HG02840 (cell line): ENCODE results near the gene GIN1.
"Not testable (repeated sequence)": the region's sequence is repeated elsewhere in the genome, so short reads cannot be mapped to it uniquely, and the experiment has no call there.

Experiments used
- ATAC-seq: cut with Tn5 transposase; IDR thresholded peaks from one replicate; pipeline ENCODE4 v1.9.1; 2021; ENCODE audit warnings: mild to moderate bottlenecking, moderate library complexity, moderate number of reproducible peaks; ENCODE audit not compliant: unreplicated experiment, low FRiP score

The GIN1 gene

DNA sequence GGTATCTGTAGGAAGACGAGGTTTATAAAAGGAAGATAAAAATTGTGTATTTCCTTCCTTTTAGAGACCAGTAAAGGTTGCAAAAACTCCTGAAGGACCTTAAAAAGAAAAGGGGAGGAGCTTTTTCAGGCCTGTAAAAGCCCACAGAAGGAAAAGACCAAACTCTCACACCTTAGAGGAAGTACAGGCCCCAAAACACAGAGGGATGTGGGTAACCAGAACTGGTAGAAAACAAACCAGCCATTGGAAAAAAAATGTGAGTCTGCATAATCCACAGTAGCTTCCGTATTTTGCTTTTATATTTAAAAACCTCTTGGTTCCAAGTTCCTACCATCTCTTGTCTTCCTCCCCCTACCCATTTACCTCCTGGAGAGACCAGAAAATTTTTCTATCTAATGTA is 8.5 kb downstream of the GIN1 start:
- ATAC-seq, result no peak

DNA sequence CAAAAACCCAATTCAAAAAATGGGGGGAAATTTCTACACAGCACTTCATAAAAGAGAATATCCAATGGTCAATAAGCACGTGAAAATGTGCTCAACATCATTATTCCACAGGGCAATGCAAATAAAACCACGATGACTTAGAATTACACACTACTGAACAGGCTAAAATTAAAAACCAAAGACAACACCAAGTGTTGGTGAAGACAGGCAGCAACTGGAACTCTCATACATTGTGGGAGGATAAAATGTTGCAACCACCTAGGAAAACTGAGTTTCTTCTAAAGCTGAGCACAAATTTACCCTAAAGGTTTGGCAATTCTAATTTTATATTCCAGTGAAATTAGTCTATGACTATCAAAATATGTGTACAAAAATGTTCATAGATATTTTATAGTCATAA is 9.5 kb downstream of the GIN1 start:
- ATAC-seq, result no peak

DNA sequence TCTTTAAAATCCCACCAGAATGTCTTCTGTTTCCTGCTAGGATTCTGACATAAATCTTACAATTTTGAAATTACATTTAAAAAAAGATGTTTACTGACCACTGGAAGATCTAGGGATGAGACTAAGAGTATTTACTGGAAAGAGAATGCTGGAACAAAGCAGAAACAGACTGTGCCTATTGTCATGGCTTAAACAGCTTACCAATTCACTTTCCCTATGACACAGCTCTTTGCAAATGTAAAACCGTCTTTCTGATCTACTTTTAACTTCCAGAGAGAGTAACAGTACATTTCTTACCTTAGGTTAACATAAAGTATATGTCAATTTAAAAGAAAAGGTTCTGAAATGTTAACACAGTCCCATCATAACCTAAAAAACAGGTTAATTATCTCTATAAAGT is 10.7 kb downstream of the GIN1 start:
- no peak for ATAC-seq

DNA sequence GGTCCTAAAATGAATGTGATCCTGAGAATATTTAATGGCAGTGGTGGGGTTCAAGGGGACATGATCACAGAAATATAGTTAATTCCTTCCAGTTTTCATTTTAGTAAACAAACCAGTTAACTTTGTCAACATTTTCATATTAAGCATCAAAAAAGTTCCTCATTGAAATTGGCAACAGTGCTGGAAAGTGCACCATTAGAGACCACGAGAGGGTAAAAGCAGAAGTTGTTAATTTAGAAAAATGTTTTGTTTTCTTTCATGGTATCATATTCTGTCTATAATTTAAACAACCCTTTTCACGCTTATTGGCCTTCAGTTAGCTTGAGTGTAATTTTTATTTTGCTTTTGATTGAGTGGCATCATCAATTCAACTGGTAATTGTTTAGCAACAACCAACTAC is 11.9 kb downstream of the GIN1 start:
- no peak for ATAC-seq

DNA sequence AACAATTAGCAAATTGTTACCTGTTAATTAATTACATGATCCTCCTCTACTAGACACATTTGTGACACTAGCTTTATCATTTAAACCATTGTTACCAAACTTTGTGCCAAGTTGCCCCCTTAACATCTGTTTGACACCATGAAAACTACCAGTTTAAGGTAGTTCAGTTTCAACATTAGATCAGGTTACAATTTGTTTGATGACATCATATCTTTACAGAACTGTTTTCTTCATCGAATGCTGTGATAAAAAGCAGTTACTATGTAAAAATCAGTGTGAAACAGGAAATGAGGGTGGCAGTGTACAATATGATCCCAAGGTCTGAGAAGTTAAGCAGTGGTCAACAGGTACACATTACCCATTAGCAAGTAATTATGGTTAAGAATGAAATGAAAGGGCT is 17.7 kb downstream of the GIN1 start:
- no peak for ATAC-seq

DNA sequence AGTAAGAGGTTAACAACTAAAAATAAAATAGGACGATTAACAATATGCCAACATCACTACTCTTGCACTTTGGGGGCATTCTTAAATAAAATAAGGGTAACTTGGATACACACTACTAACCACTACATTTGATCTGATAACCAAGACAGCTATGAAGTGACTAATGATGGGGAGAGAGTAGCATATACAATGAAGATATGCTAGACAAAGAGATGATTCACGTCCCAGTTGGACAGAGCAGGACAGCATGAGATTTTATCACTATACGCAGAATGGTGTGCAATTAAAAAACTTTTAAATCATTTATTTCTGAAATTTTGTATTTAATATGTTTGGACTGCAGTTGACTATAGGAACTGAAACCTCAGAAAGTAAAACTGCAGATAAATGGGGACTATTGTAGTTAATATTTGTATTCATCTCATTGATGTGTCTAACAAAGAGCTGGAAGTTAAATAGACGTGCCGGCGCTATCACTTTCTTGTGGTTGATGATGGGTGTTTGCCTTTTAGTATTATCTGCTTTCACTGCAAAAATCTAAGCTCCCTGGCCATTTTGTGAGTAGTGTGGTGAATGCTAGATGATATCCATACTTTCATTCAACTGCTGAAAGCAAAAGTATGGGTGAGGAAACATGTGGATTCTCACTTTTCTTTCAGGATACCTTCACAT is 18.7 kb downstream of the GIN1 start:
- ATAC-seq, result no peak

DNA sequence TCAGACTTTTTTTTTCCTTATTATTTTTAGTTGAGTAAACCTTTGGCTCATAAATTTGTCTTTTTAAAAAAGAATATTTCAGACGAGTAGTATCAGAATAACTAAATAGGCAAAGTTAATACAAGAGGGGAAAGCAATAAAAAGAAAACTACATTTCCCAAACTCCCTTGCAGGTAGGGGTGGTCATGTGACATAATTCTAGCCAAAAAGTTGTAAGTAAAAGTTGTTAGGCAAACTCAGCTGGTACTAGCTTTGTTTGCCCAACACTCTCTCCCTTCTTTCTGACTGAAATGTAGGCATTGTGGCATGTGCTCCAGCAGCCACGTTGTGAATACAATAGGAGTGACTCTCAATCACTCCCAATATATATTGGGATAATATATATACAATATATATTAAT is 20.9 kb downstream of the GIN1 start:
- ATAC-seq, result no peak

DNA sequence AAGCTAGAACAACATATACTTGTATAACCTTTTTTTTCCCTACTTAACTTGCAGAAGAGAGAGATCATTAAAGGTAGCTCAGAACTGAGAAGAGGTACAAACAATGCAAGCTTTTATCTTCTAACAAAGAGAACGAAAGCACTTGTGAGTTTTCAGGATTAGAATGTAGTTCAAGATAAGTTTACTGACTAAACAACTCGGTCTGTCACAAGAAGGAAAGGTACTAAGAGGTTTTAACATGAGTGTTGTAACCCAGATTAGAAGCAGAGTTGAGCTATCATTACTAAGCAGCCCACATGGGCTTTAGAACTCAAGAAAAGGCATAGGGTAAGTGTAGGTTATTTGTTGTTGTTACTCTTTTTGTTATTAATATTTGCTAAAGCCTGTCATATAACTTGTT is 25.2 kb downstream of the GIN1 start:
- no peak for ATAC-seq

DNA sequence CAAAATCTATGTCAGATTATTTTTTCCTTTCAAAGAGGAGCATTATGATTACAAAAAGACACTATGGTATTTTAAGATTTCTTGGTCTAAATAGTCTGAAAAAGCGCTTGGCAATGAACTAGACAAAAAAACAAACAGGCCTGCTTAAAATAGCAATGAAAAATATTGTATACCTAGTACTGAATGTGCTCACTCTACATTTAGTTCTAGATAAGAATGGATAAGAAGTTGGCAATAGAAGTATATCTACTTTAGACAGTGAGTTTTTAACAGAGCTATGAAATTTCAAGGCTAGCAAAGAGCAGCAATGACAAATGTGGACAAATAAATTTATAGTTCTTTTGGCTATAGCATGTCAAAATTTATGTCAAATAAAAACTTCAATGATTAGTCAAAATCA is 26.2 kb downstream of the GIN1 start:
- ATAC-seq, result no peak

DNA sequence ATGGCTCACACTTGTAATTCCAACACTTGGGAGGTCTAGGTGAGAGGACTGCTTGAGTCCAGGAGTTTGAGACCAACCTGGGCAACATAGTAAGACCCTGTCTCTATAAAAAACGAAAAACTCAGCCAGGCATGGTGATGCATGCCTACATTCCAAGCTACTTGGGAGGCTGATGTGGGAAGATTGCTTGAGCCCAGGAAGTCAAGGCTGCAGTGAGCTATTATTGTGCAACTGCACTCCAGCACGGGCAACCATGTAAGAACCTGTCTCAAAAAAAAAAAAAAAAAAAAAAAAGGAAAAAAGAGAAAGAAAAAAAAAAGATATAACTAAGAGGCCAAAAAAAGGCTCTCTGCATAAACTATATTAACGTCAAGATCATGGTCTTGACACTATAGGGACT is 27.3 kb downstream of the GIN1 start:
- no peak for ATAC-seq

DNA sequence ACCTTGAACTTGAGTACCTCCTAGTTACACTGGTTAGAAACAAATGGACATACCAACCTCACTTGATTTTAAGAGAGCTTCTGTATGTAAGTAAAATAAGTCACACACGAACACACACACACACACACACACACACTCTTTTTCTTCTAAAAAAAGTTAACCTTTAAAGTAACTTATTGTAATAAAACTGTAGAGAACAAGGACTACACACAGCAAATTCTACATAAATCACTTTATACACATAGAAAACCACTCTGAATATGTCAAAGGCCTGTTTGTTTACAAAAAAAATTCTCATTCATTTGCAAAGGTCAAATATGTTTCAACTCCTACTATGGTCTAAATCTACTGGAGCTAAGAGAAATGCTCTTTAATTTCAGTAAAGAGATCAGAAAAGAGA is 29.1 kb downstream of the GIN1 start:
- ATAC-seq, result no peak

DNA sequence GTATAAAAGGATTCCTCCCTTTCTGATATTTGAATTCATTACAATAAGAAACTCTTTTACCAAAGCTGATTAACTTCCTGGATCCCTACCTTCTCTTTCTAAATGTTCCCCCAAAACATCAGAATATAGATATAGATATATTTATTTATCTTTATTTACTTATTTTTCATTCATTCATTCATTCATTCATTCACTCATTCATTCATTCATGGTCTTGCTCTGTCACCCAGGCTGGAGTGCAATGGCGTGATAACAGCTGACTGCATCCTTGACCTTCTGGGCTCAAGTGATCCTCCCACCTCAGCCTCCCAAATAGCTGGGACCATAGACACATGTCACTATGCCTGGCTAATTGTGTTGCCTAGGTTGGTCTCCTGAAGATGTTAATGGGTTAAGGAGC is 30.7 kb downstream of the GIN1 start:
- no peak for ATAC-seq

DNA sequence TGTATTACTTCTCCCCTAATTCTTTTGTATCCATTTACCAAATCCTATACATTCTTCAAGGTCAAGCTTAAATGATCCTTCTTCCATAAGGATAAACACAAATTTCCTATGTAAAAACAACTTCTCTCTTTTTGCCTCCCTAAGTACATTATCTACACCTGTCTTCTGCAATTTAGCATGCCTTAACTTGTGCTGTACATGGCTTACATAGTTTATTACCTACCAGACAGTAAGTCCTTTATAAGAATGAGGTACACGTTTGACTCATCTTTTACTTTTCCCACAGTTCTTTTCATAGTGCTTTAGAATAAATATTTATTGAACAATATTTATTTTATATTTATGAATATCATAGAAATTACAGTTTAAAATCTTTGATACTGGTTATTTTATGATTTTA is 33.4 kb downstream of the GIN1 start:
- ATAC-seq, result no peak

DNA sequence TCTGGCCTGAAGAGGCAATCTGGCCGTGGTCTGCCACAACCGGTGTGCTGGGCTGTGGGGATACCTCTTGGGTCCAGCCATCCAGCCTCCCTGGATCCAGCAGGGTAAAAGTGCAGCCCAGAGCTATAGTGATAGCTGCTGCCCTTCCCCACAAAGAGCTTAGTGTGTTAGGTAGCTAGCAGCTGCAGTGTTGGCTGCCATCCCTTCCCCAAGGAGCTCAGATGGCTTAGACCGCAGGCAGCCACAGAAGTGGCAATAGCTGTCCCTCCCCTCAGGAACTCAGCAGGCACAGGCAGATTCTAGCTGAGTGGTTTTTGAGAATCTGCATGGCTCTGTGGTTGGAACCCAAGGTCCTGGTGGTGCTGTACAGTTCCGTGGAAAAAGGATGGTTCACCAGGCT is 40.1 kb downstream of the GIN1 start:
- ATAC-seq, result no peak

DNA sequence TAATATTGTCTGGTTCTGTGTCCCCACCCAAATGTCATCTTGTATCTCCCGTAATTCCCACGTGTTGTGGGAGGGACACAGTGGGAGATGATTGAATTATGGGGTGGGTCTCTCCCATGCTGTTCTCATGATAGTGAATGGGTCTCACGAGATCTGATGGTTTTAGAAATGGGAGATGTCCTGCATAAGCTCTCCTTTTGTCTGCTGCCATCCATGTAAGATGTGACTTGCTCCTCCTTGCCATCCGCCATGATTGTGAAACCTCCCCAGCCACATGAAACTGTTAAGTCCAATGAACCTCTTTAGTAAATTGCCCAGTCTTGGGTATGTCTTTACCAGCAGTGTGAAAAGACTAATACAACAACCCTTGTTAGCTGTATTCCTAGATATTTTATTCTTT is 44.5 kb downstream of the GIN1 start:
- no peak for ATAC-seq

DNA sequence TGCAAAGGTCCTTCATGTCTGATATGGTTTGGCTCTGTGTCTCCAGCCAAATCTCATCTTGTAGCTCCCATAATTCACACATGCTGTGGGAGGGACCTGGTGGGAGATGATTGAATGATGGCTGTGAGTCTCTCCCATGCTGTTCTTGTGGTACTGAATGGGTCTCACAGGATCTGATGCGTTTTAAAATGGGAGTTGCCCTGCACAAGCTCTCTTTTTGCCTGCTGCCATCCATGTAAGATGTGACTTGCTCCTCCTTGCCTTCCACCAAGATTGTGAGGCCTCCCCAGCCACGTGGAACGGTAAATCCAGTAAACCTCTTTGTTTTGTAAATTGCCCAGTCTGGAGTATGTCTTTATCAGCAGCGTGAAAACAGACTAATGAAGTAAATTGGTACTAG is 46.4 kb downstream of the GIN1 start:
- not testable (repeated sequence) for ATAC-seq

DNA sequence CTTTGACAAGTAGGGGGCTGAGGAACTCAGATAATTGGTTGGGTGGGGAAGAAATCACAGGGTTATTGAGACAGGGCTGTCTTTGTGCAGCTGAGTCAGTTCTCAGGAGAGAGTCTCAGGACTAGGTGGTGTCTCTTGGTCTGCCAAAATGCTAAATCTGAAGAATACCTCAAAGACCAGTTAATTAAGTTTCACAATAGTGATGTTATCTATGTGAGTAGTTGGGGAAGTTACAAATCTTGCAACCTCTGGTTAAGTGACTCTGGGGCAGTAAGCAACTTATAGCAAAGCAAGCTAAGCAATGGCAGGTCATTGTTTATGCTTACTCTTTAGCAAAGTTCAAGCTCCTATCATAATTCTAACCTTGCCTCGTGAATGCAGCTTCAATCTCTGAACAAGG is 53.6 kb downstream of the GIN1 start:
- no peak for ATAC-seq

DNA sequence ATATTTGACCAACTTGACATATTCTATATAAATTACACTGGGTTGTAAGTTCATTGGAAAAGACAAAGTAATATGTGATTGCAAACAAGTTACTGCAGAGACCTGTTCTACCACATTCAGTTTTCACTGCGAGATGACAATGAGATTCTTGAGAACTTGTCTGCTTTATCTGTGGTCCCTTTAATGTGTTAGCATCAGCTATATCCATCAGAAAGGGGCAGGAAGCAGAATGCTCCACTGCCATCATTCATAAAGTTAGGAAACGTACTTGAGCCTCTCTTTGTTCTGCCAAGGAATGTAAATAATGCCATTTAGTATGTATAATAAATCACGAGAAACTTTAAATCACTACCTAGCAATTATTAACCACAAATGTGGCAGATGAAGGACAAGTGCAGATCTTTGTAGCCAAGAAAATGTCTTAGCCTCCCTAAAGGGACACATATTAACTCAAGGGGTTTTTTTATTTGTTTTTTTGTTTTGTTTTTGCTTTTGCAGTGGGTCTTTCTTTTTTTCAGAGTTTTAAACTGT is 59.4 kb downstream of the GIN1 start:
- no peak for ATAC-seq

DNA sequence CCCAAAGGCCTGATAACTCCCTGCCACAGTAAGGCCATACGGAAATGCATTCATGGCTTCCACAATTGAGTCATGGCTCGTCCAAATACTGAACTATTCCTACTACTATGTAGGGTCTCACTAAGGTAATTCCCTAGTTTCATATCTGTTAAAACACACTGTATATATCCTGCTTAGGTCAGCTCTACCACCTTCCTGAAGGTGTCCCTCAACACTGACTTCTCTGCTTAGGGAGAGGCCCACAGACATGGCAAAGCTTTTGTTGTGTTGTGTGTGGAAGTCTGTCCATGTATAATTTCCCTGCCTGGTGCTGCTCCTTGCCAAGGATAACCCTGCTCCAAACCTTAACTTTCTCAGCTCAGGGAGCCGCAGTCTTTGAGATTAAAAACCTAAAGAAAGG is 60.4 kb downstream of the GIN1 start:
- ATAC-seq, result no peak

DNA sequence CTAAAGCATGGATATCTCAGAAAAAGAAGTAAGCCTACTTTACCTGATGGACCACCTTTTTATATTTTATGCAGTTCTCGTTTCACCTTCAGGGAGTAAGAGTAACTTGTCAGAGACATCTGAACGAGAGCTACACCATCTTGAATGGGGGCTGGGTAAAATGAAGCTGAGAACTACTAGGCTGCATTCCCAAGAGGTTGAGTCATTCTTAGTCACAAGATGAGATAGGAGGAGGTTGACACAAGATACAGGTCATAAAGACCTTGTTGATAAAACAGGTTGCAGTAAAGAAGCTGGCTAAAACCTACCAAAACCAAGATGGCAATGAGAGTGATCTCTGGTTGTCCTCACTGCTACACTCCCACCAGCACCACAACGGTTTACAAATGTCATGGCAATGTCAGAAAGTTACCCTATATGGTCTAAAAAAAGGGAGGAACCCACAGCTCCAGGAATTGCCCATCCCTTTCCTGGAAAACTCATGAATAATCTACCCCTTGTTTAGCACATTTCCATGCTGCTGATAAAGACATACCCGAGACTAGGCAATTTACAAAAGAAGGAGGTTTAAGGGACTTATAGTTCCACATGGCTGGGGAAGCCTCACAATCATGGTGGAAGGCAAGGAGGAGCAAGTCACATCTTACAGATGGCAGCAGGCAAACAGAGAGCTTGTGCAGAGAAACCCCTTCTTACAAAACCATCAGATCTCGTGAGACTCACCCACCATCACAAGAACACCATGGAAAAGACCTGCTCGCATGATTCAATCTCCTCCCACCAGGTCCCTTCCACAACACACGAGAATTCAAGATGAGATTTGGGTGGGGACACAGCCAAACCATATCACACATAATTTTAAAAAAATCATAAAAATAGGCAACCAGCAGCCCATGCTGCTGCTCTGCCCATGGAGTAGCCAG is 62.5 kb downstream of the GIN1 start:
- no peak for ATAC-seq

DNA sequence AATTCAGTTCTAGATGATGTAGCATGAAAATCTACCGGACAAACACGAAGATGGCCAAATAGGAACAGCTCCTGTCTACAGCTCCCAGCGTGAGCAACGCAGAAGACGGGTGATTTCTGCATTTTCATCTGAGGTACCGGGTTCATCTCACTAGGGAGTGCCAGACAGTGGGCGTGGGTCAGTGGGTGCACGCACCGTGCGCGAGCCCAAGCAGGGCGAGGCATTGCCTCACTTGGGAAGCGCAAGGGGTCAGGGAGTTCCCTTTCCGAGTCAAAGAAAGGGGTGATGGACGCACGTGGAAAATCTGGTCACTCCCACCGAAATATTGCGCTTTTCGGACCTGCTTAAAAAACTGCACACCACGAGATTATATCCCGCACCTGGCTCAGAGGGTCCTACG is 73.2 kb downstream of the GIN1 start:
- not testable (repeated sequence) for ATAC-seq
